OCI-LY1 (cell line): ENCODE data around the gene PIAS3.

Experiments used
- H2AFZ ChIP-seq: fragments of 200-600 bp; sonication (generic), shearing (Covaris generic); 2 replicates; pipeline ENCODE4 v1.6.0; 2014; ENCODE audit warnings: antibody characterized with exemption, mild to moderate bottlenecking, low read length
- H3F3A ChIP-seq: fragments of 200-600 bp; sonication (generic), shearing (Covaris generic); 2 replicates; pipeline ENCODE4 v1.6.0; 2014; ENCODE audit warnings: mild to moderate bottlenecking, antibody characterized with exemption, low read length, moderate library complexity; ENCODE audit not compliant: insufficient read depth
- H3K27ac ChIP-seq: fragments of 200-600 bp; sonication (generic); 2 replicates; pipeline ENCODE4 v1.5.1; 2014; ENCODE audit warnings: low read length, mixed run types, mild to moderate bottlenecking, low read depth; ENCODE audit not compliant: poor library complexity, severe bottlenecking
- H3K27me3 ChIP-seq: fragments of 200-600 bp; sonication (generic); 2 replicates; pipeline ENCODE4 v1.6.0; 2014; ENCODE audit warnings: antibody characterized with exemption, mild to moderate bottlenecking, low read length, moderate library complexity; ENCODE audit not compliant: insufficient read depth
- H3K36me3 ChIP-seq: fragments of 200-600 bp; sonication (generic); 2 replicates; pipeline ENCODE4 v1.6.1; 2014; ENCODE audit warnings: mild to moderate bottlenecking, antibody characterized with exemption, low read length, moderate library complexity, mixed read lengths; ENCODE audit not compliant: insufficient read depth
- H3K4me1 ChIP-seq: fragments of 200-600 bp; sonication (generic); 2 replicates; pipeline ENCODE4 v1.5.1; 2014; ENCODE audit warnings: mild to moderate bottlenecking, low read length, moderate library complexity; ENCODE audit not compliant: insufficient read depth, severe bottlenecking
- H3K4me2 ChIP-seq: fragments of 200-600 bp; sonication (generic), shearing (Covaris generic); 2 replicates; pipeline ENCODE4 v1.6.1; 2014; ENCODE audit warnings: low read length
- H3K4me3 ChIP-seq: fragments of 200-600 bp; sonication (generic); 2 replicates; pipeline ENCODE4 v1.5.1; 2014; ENCODE audit warnings: low read length, low read depth, mild to moderate bottlenecking, mixed read lengths; ENCODE audit not compliant: poor library complexity, severe bottlenecking
- H3K79me2 ChIP-seq: fragments of 200-600 bp; shearing (Covaris generic); 2 replicates; pipeline ENCODE4 v1.6.1; 2016; ENCODE audit warnings: mixed run types, low read length, mixed read lengths; ENCODE audit not compliant: insufficient read depth
- H3K9ac ChIP-seq: fragments of 200-600 bp; sonication (generic), shearing (Covaris generic); 2 replicates; pipeline ENCODE4 v1.6.1; 2014; ENCODE audit warnings: mild to moderate bottlenecking, low read length, mixed read lengths
- H3K9me2 ChIP-seq: fragments of 200-600 bp; sonication (generic), shearing (Covaris generic); 2 replicates; pipeline ENCODE4 v1.6.1; 2014; ENCODE audit warnings: low read depth, mild to moderate bottlenecking, low read length, mixed read lengths
- H3K9me3 ChIP-seq: fragments of 200-600 bp; shearing (Covaris generic); 2 replicates; pipeline ENCODE4 v1.6.1; 2014; ENCODE audit warnings: low read length, mixed read lengths
- H4K20me1 ChIP-seq: fragments of 200-600 bp; sonication (generic), shearing (Covaris generic); 2 replicates; pipeline ENCODE4 v1.6.0; 2016; ENCODE audit warnings: mild to moderate bottlenecking, low read length; ENCODE audit not compliant: insufficient read depth
- CTCF ChIP-seq: fragments of 200-600 bp; sonication (generic), shearing (Covaris generic); IDR thresholded peaks from 2 replicates; pipeline ENCODE4 v1.5.1; 2017; ENCODE audit warnings: mild to moderate bottlenecking, antibody characterized with exemption, low read length, moderate library complexity, mixed read lengths
- EZH2 ChIP-seq: fragments of 200-600 bp; sonication (generic), shearing (Covaris generic); IDR thresholded peaks from 2 replicates; pipeline ENCODE4 v1.8.0; 2017; ENCODE audit warnings: borderline replicate concordance, mixed run types, mild to moderate bottlenecking, antibody characterized with exemption, low read length, moderate library complexity, mixed read lengths

Gene PIAS3

DNA sequence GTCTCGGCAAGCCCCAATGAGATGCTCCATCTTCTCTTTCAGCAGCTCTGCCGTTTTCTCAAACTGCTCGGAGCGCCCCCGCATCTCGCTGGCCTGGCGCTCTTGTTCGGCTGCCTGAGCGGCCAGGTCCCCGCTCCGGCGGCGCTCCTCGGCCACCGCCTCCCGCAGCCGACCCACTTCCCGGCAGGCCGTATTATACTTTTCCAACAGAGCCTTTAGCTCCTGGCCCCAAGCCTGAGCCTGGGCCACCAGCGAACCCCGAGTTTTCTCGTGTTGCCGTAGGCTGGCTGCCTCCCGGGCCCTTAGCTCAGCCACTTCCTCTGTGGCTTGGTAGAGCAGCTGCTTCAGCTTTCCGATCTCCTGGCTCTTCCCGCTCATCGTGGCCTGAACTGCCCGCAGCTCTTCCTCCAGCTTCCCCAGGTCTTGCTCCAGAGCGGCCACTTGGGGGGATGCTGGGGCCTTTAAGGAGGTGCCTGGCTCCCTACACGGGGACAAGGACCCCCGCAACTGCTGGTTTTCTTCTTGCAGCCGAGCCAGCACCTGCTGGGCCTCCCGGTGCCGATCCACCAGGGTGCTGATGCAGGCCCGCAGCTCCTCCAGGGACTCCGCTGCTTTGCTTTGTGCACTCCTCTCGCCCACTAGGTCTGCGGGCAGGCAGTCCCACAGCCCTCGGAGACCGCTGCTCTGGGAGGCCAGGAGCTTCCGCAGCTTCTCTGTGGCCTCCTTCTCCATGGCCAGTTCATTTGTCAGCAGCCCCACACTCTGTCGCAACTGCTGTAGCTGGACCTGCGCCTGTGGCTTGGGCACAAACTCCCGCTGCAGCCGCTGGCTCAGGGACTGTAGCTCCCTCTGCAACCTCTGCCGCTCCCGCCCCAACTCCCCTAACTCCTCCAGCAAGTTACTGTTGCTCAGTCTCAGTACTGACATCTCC is 13.4 kb upstream of the PIAS3 start:
- Histone ChIP-seq H3K4me1 (no peaks in the 10 kb centered on the region), H3K9ac (peak overlapping the region; percentile 22; the same call in 1 of the 2 replicates), H3K27ac (no peak overlapping the region), H4K20me1 (no peaks in the 10 kb centered on the region), H3K4me2 (peak overlapping the region; percentile 45), H3K9me3 (no peaks in the 10 kb centered on the region), H3K9me2 (no peaks in the 10 kb centered on the region), H3K79me2 (no peaks in the 10 kb centered on the region), H3K27me3 (0 out of 2 replicates have a peak, but pooled peaks cover 5% of the 10 kb centered on the region), H3K36me3 (no peaks in the 10 kb centered on the region), H2AFZ (no peak overlapping the region), H3K4me3 (peak overlapping the region; percentile 35), H3F3A (no peaks in the 10 kb centered on the region)
- TF ChIP-seq EZH2, result no peak
- no peak for TF ChIP-seq CTCF

DNA sequence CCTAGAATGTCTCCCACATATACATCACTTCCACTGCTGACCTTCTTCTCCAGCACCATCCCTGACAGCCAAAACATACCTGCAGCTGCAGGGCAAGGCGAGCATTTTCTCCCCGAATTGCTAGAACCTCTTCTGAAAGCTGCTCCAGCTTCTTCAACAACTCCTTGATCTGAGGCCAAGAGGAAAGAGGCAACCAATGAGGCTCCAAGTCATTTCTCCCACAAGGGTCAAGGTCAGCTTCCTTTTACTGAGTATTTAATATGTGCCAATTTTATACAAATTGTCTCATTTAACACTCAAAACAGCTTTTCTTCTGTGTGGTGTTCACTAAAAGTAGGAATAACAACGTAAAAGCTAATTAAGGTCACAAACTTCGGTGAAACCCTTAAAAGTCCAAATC is 9.4 kb upstream of the PIAS3 start:
- peaks cover 11% of the 10 kb centered on the region; the same call in 1 of the 2 replicates for H3K27me3 ChIP-seq
- no peak overlapping the region for H3K4me2 ChIP-seq
- H3K4me1 ChIP-seq, result no peaks in the 10 kb centered on the region
- H3K4me3 ChIP-seq, result no peak overlapping the region
- H3K36me3 ChIP-seq, result no peaks in the 10 kb centered on the region
- no peaks in the 10 kb centered on the region for H4K20me1 ChIP-seq
- no peak for TF ChIP-seq EZH2
- TF ChIP-seq CTCF, result no peak
- no peaks in the 10 kb centered on the region for H3K79me2 ChIP-seq
- no peaks in the 10 kb centered on the region for H3K9me3 ChIP-seq
- no peak overlapping the region for H2AFZ ChIP-seq
- H3K9me2 ChIP-seq, result no peaks in the 10 kb centered on the region
- H3K9ac ChIP-seq, result no peak overlapping the region
- no peak overlapping the region for H3K27ac ChIP-seq
- no peaks in the 10 kb centered on the region for H3F3A ChIP-seq

DNA sequence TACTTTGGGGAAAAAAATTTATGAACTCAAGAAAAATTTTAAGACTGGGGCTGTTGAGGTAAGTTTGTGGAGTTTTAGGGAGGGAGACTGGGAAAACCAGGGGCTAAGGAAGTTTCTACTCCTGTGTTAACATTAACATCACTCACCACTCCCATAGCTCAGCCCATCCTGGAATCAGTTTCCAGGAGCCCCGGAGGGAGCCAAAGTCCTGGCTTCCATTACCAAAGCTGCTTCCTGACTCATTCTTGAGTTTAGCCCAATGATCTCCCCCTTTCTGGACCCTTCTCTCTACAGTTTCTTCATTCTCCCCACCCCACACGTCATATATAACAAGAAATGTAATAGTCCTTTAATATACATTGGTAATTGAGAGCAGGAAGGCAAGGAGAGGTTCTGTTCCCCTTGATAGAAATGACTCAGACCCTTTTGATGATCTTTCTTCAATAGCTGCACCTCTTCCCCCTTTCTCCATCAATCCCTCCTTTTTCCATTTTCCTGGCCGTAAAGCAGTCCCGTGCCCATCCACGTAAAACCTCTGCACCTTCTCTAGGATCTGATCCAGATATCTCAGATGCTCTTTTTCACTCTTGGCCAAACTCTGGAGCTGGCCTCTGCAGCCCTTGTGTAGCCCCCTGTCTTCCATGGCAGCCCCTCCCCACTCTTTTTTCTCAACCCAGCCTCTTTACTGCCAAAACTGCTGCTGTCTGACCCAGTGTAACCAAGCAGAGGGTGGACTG is 4.6 kb upstream of the PIAS3 start:
- Histone ChIP-seq H3K4me1 (no peaks in the 10 kb centered on the region), H4K20me1 (no peaks in the 10 kb centered on the region), H3K4me2 (no peak overlapping the region), H3K79me2 (no peaks in the 10 kb centered on the region), H3K9ac (no peak overlapping the region), H3K36me3 (no peaks in the 10 kb centered on the region), H3K4me3 (no peak overlapping the region), H3K27ac (no peak overlapping the region), H3K27me3 (peaks cover 6% of the 10 kb centered on the region; the same call in 1 of the 2 replicates), H2AFZ (no peak overlapping the region), H3K9me3 (no peaks in the 10 kb centered on the region), H3K9me2 (no peaks in the 10 kb centered on the region), H3F3A (no peaks in the 10 kb centered on the region)
- TF ChIP-seq CTCF, result no peak
- TF ChIP-seq EZH2, result no peak
